Hepatocyte (in vitro differentiated cells): ENCODE measurements around the gene GRID2. TPM values are rescaled to one million over a fixed set of nuclear protein-coding genes. Genes with fewer than 3 reads are reported as not detected.

Experiments used
- DNase-seq: peaks from one replicate; pipeline ENCODE4 v3.0.0-alpha.2; 2016; ENCODE audit warnings: low spot score
- H2AFZ ChIP-seq: fragments of 200-600 bp; sonication (generic); 2 replicates; pipeline ENCODE4 v1.6.0; 2016; ENCODE audit warnings: antibody characterized with exemption, mild to moderate bottlenecking
- H3K27ac ChIP-seq: fragments of 200-600 bp; sonication (generic); 2 replicates; pipeline ENCODE4 v1.5.1; 2016; ENCODE audit warnings: mild to moderate bottlenecking
- H3K27me3 ChIP-seq: fragments of 200-600 bp; sonication (generic); 2 replicates; pipeline ENCODE4 v1.6.1; 2016
- H3K36me3 ChIP-seq: fragments of 200-600 bp; sonication (generic); replicated peaks from 2 replicates; pipeline ENCODE4 v1.5.1; 2016; ENCODE audit warnings: low read depth; ENCODE audit not compliant: insufficient read depth
- H3K4me1 ChIP-seq: fragments of 200-600 bp; sonication (generic); 2 replicates; pipeline ENCODE4 v1.5.1; 2016; ENCODE audit warnings: mild to moderate bottlenecking, moderate library complexity; ENCODE audit not compliant: insufficient read depth
- H3K4me2 ChIP-seq: fragments of 200-600 bp; sonication (generic); 2 replicates; pipeline ENCODE4 v1.6.0; 2016
- H3K4me3 ChIP-seq: fragments of 200-600 bp; sonication (generic); 2 replicates; pipeline ENCODE4 v1.5.1; 2016; ENCODE audit warnings: mild to moderate bottlenecking
- H3K79me2 ChIP-seq: fragments of 200-600 bp; sonication (generic); 2 replicates; pipeline ENCODE4 v1.6.0; 2017; ENCODE audit warnings: mild to moderate bottlenecking
- H3K9me2 ChIP-seq: fragments of 200-600 bp; sonication (generic); replicated peaks from 2 replicates; pipeline ENCODE4 v1.6.0; 2017; ENCODE audit warnings: mild to moderate bottlenecking; ENCODE audit not compliant: insufficient read depth
- H3K9me3 ChIP-seq: fragments of 200-600 bp; sonication (generic); 2 replicates; pipeline ENCODE4 v1.5.1; 2016; ENCODE audit warnings: low read depth, mild to moderate bottlenecking
- H4K20me1 ChIP-seq: fragments of 200-600 bp; sonication (generic); 2 replicates; pipeline ENCODE4 v1.6.0; 2016; ENCODE audit warnings: mild to moderate bottlenecking; ENCODE audit not compliant: insufficient read depth, poor library complexity, severe bottlenecking
- EZH2 ChIP-seq: fragments of 200-600 bp; sonication (generic); IDR thresholded peaks from 2 replicates; pipeline ENCODE4 v1.6.1; 2016; ENCODE audit warnings: antibody characterized with exemption, mild to moderate bottlenecking, borderline replicate concordance
- EZH2phosphoT487 ChIP-seq: fragments of 200-600 bp; sonication (generic); IDR thresholded peaks from one replicate; pipeline ENCODE4 v1.6.1; 2018; ENCODE audit warnings: antibody characterized with exemption, mild to moderate bottlenecking, low read depth, moderate library complexity; ENCODE audit not compliant: unreplicated experiment, severe bottlenecking
- WGBS: methylation state at CpG from one replicate; pipeline ENCODE4 v1.1.6; 2016; ENCODE audit warnings: low lambda C conversion rate; ENCODE audit errors: missing lambda C conversion rate; 5-methylcytosine and 5-hydroxymethylcytosine counted together
- polyA plus RNA-seq: library from polyadenylated mRNA; unstranded; fragments of >200 nt; fragmentation: Nextera tagmentation; extraction: Ambion mirVana; gene quantifications from 2 replicates; pipeline ENCODE4 v1.2.1, GENCODE V29; 2016
- total RNA-seq: library from RNA; depleted of rRNA; stranded (reverse); fragments of >200 nt; gene quantifications from 2 replicates; pipeline ENCODE4 v1.2.3, GENCODE V29; 2014
- TF ChIP-seq, protein P1 (sequence below): fragments of 200-600 bp; sonication (generic); IDR thresholded peaks from 2 replicates; pipeline ENCODE4 v1.5.1; 2016; ENCODE audit warnings: antibody characterized with exemption, mild to moderate bottlenecking; ENCODE audit not compliant: poor library complexity

The GRID2 gene
- total and polyA plus RNA-seq, 2 experiments from 2014 or later: 0.53 to 3.5 TPM

DNA sequence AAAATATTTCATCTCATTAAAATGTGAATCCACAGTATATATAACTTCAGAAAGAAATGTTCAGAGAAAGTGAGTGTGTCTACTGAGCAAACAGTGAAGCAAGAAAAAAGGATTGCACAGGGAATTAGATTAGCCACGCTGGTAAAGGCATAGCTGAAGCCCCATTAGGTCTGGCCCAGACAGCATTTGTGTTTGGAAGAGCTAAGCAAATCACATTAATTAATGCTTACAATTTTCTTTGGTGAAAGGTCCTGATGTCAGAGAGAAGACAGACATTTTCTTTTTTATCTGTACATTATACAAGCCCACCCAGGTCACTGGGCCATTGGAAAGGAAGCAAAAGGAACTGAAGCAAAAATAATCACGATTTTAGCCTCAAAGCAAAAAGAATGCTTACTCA lies 354.6 kb downstream of the GRID2 start:
- Histone ChIP-seq H3K9me2 (no peaks in the 10 kb centered on the region), H3K9me3 (no peaks in the 10 kb centered on the region), H4K20me1 (no peaks in the 10 kb centered on the region), H3K36me3 (no peaks in the 10 kb centered on the region), H2AFZ (no peak overlapping the region), H3K79me2 (no peaks in the 10 kb centered on the region), H3K4me1 (no peaks in the 10 kb centered on the region), H3K4me3 (no peak overlapping the region), H3K27ac (no peak overlapping the region), H3K4me2 (no peak overlapping the region), H3K27me3 (no peaks in the 10 kb centered on the region)
- WGBS: 75% methylated on average over 2 of the region's 2 CpGs
- no peak for DNase-seq
- TF ChIP-seq EZH2phosphoT487: no peak
- no peak for TF ChIP-seq EZH2
- TF ChIP-seq, protein P1, sequence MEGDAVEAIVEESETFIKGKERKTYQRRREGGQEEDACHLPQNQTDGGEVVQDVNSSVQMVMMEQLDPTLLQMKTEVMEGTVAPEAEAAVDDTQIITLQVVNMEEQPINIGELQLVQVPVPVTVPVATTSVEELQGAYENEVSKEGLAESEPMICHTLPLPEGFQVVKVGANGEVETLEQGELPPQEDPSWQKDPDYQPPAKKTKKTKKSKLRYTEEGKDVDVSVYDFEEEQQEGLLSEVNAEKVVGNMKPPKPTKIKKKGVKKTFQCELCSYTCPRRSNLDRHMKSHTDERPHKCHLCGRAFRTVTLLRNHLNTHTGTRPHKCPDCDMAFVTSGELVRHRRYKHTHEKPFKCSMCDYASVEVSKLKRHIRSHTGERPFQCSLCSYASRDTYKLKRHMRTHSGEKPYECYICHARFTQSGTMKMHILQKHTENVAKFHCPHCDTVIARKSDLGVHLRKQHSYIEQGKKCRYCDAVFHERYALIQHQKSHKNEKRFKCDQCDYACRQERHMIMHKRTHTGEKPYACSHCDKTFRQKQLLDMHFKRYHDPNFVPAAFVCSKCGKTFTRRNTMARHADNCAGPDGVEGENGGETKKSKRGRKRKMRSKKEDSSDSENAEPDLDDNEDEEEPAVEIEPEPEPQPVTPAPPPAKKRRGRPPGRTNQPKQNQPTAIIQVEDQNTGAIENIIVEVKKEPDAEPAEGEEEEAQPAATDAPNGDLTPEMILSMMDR: no peak

DNA sequence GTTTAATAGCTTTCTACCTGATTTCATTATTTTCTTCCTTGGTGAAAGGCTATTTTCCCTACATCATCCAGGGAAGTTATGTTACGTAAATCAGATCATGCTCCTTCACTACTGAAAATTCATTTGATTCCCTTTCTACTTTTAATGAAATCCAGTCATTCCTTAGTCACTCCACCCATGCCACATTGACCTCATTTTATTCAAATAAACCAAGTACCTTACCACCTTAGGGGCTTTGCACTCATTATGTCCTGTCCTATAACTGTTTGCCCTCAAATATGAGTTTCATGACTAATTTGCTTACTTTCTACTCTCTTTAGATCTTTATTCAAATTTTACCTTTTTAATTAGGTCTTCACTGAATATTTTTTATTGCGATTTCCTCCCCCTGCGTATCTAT lies 374.0 kb downstream of the GRID2 start:
- TF ChIP-seq, protein P1: no peak
- no peak for TF ChIP-seq EZH2
- no peak for TF ChIP-seq EZH2phosphoT487
- WGBS: 99% methylated on average over 3 of the region's 3 CpGs

GRCh38 chr4:92678292-92678691 lies 374.5 kb downstream of the GRID2 start:
- Histone ChIP-seq H3K27me3 (no peaks in the 10 kb centered on the region), H3K9me3 (no peaks in the 10 kb centered on the region), H2AFZ (no peak overlapping the region), H4K20me1 (no peaks in the 10 kb centered on the region), H3K4me2 (no peak overlapping the region), H3K4me3 (no peak overlapping the region), H3K36me3 (no peaks in the 10 kb centered on the region), H3K9me2 (no peaks in the 10 kb centered on the region), H3K79me2 (no peaks in the 10 kb centered on the region), H3K27ac (no peak overlapping the region), H3K4me1 (no peaks in the 10 kb centered on the region)
- DNase-seq: no peak
- TF ChIP-seq EZH2phosphoT487 (no peak), EZH2 (no peak)
- TF ChIP-seq, protein P1: no peak
- 91% methylated on average over 4 of the region's 4 CpGs for WGBS

More for the DNA sequence above, 374.0 kb downstream of the GRID2 start:
- H3K79me2 ChIP-seq: no peaks in the 10 kb centered on the region
- no peaks in the 10 kb centered on the region for H3K36me3 ChIP-seq
- no peaks in the 10 kb centered on the region for H3K27me3 ChIP-seq
- no peaks in the 10 kb centered on the region for H3K9me2 ChIP-seq
- no peak overlapping the region for H3K4me2 ChIP-seq
- DNase-seq: no peak
- no peak overlapping the region for H3K4me3 ChIP-seq
- no peaks in the 10 kb centered on the region for H3K9me3 ChIP-seq
- H3K4me1 ChIP-seq: no peaks in the 10 kb centered on the region
- no peak overlapping the region for H3K27ac ChIP-seq
- no peaks in the 10 kb centered on the region for H4K20me1 ChIP-seq
- no peak overlapping the region for H2AFZ ChIP-seq

DNA sequence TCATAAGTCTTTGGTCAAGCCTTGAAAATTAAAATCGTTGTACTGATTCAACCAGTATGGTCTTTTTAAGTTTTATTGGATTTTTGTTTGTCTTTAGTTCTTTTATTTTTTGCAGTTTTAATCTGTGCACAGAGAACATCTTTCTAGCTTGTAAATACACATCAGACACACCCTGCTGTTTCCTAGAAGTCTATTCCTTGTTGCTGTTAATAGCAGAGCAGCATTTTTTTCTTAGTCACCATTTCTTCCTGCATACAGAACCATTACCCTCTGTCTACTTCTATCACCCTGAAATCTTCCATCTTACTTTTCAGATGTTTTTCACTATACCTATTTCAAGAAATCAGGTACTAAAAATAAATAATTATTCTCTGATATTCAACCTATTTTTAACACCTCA lies 375.4 kb downstream of the GRID2 start:
- H3K36me3 ChIP-seq: no peaks in the 10 kb centered on the region
- H3K27ac ChIP-seq: no peak overlapping the region
- H3K4me1 ChIP-seq: no peaks in the 10 kb centered on the region
- no peak overlapping the region for H3K4me2 ChIP-seq
- no peak overlapping the region for H3K4me3 ChIP-seq
- H3K9me2 ChIP-seq: no peaks in the 10 kb centered on the region
- no peaks in the 10 kb centered on the region for H3K9me3 ChIP-seq
- no peak for TF ChIP-seq EZH2
- TF ChIP-seq EZH2phosphoT487: no peak
- TF ChIP-seq, protein P1: no peak
- no peaks in the 10 kb centered on the region for H4K20me1 ChIP-seq
- H3K79me2 ChIP-seq: no peaks in the 10 kb centered on the region
- H2AFZ ChIP-seq: no peak overlapping the region
- 64% methylated on average over 1 of the region's 1 CpG for WGBS
- DNase-seq: no peak
- no peaks in the 10 kb centered on the region for H3K27me3 ChIP-seq
